Measurements from ENCODE around the gene GDPD4. TPM values are rescaled to one million over a fixed set of nuclear protein-coding genes. Genes with fewer than 3 reads are reported as not detected.

Gene GDPD4
- total RNA-seq, 1 donor from 2014 or later: not detected

- Mint-ChIP-seq H3K9me3 (ENCODE audit: unreplicated experiment) (peaks cover 8% of the 10 kb centered on the region), H3K27me3 (ENCODE audit: unreplicated experiment) (peaks cover 29% of the 10 kb centered on the region), H3K36me3 (ENCODE audit: unreplicated experiment) (no peaks in the 10 kb centered on the region), H3K27ac (ENCODE audit: unreplicated experiment) (peak overlapping the region; percentile 9), H3K4me3 (ENCODE audit: unreplicated experiment) (no peak overlapping the region), H3K4me1 (ENCODE audit: unreplicated experiment) (peaks cover 15% of the 10 kb centered on the region)
- TF ChIP-seq, protein P1, sequence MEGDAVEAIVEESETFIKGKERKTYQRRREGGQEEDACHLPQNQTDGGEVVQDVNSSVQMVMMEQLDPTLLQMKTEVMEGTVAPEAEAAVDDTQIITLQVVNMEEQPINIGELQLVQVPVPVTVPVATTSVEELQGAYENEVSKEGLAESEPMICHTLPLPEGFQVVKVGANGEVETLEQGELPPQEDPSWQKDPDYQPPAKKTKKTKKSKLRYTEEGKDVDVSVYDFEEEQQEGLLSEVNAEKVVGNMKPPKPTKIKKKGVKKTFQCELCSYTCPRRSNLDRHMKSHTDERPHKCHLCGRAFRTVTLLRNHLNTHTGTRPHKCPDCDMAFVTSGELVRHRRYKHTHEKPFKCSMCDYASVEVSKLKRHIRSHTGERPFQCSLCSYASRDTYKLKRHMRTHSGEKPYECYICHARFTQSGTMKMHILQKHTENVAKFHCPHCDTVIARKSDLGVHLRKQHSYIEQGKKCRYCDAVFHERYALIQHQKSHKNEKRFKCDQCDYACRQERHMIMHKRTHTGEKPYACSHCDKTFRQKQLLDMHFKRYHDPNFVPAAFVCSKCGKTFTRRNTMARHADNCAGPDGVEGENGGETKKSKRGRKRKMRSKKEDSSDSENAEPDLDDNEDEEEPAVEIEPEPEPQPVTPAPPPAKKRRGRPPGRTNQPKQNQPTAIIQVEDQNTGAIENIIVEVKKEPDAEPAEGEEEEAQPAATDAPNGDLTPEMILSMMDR (IDR thresholded peaks at IDR 0.05): no peak
- DNase-seq (ENCODE audit: extremely low spot score, unreplicated experiment): no peak
Observed at GRCh38 chr11:77287615-77288273, 13.7 kb downstream of the GDPD4 start.

DNA sequence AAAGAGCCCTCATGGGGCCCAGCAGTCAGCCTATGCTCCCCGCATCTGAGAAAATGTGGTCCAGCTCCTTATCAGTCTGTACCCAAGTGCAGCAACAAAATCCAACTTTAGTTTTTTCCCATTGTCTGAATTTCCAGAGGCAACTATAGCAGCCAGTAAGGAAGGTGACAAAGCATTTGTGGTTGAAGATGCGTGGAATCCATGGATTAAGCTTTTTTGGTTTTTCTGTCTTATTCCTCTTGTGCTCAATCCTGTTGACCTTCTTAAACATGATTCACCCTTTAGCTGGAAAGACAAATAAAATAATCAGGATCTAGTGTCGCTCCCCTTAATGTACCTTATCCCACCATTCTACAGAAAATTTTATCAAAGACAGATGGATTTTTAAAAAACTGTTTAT is 14.3 kb downstream of the GDPD4 start:
- no peak overlapping the region for H3K4me3 Mint-ChIP-seq (ENCODE audit: unreplicated experiment)
- TF ChIP-seq, protein P1 (IDR thresholded peaks at IDR 0.05): no peak

DNA sequence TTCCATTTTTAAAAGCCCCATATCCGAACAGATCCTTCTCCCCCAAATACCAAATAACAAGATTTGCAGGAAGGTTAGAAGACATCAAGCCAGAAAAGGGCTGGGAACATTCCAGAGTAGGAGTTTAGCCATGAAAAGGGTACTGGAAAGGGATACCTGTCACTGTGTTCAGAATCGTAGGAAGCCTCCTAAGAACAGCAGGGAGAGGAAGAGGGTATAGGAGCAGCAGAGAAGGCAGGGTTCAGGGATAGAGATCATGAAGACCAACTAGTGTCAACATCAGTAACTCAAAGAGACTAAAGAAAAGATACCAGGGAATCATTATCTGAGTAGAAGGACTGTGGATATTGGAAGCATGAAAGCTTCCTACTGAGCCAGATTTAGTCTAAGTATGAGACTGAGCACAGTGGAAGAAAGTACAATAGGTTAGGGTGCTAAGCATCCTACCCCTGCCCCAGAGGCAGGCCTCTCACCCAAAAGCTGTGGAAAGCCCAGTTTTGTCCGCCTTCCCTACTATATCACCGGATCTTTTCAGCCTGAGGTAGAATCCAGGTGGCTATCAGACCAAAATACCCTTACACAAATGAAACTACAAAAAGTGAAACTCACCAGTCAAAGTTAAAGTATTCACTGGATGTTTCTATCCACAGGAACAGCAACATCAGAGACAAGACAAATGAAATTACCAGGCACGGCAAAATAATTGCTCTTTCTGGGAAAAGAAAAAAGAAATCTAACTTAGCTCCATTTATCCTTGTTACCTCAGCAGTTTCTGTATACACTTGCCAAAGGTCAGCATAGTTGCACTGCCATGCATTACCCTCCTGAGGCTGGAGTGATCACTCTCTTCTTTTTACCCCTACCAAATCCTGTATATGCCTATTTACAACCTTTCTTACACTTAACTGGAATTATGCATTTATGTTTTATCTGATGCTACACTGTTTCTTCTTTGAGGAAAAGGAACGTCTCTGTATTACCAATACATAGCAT is 16.7 kb downstream of the GDPD4 start:
- Mint-ChIP-seq H3K4me3 (ENCODE audit: unreplicated experiment) (no peak overlapping the region), H3K4me1 (ENCODE audit: unreplicated experiment) (peaks cover 15% of the 10 kb centered on the region), H3K9me3 (ENCODE audit: unreplicated experiment) (peaks cover 14% of the 10 kb centered on the region), H3K27me3 (ENCODE audit: unreplicated experiment) (peaks cover 6% of the 10 kb centered on the region), H3K36me3 (ENCODE audit: unreplicated experiment) (no peaks in the 10 kb centered on the region), H3K27ac (ENCODE audit: unreplicated experiment) (no peak overlapping the region)
- no peak for DNase-seq (ENCODE audit: extremely low spot score, unreplicated experiment)
- TF ChIP-seq, protein P1 (IDR thresholded peaks at IDR 0.05): no peak

More for the DNA sequence above, 14.3 kb downstream of the GDPD4 start:
- peaks cover 1% of the 10 kb centered on the region for H3K9me3 Mint-ChIP-seq (ENCODE audit: unreplicated experiment)
- H3K27me3 Mint-ChIP-seq (ENCODE audit: unreplicated experiment): peaks cover 24% of the 10 kb centered on the region
- H3K27ac Mint-ChIP-seq (ENCODE audit: unreplicated experiment): peak overlapping the region; percentile 9
- H3K4me1 Mint-ChIP-seq (ENCODE audit: unreplicated experiment): peaks cover 15% of the 10 kb centered on the region
- no peak for DNase-seq (ENCODE audit: extremely low spot score, unreplicated experiment)
- H3K36me3 Mint-ChIP-seq (ENCODE audit: unreplicated experiment): no peaks in the 10 kb centered on the region

GRCh38 chr11:77283101-77283500 is 18.4 kb downstream of the GDPD4 start:
- H3K9me3 Mint-ChIP-seq (ENCODE audit: unreplicated experiment): peaks cover 16% of the 10 kb centered on the region
- no peaks in the 10 kb centered on the region for H3K36me3 Mint-ChIP-seq (ENCODE audit: unreplicated experiment)
- no peak for DNase-seq (ENCODE audit: extremely low spot score, unreplicated experiment)
- H3K4me1 Mint-ChIP-seq (ENCODE audit: unreplicated experiment): peaks cover 12% of the 10 kb centered on the region
- no peak overlapping the region for H3K27ac Mint-ChIP-seq (ENCODE audit: unreplicated experiment)
- H3K4me3 Mint-ChIP-seq (ENCODE audit: unreplicated experiment): no peak overlapping the region
- TF ChIP-seq, protein P1 (IDR thresholded peaks at IDR 0.05): no peak
- peaks cover 11% of the 10 kb centered on the region for H3K27me3 Mint-ChIP-seq (ENCODE audit: unreplicated experiment)
